ENCODE measurements around the gene KRT2.

DNA sequence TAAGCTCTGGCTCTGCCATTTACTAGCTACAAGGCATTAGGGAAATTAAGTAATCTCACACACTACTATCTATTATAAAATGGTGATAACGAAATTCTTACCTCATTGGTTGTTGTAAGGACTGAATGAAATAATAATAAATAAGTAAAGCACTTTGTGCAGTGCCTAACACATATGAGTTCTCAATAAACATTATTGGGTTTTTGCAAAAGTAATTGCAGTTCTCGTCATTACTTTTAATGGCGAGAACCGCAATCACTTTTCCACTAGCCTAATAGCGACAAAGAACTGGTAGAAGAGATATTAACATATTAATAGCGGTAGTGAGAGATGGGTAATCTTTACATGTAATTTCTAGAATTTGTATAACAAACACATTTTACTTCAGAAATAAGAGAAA is 42.1 kb upstream of the KRT2 start:
- TF ChIP-seq, protein P1, sequence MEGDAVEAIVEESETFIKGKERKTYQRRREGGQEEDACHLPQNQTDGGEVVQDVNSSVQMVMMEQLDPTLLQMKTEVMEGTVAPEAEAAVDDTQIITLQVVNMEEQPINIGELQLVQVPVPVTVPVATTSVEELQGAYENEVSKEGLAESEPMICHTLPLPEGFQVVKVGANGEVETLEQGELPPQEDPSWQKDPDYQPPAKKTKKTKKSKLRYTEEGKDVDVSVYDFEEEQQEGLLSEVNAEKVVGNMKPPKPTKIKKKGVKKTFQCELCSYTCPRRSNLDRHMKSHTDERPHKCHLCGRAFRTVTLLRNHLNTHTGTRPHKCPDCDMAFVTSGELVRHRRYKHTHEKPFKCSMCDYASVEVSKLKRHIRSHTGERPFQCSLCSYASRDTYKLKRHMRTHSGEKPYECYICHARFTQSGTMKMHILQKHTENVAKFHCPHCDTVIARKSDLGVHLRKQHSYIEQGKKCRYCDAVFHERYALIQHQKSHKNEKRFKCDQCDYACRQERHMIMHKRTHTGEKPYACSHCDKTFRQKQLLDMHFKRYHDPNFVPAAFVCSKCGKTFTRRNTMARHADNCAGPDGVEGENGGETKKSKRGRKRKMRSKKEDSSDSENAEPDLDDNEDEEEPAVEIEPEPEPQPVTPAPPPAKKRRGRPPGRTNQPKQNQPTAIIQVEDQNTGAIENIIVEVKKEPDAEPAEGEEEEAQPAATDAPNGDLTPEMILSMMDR (IDR thresholded peaks at IDR 0.05) = no peak
- no peak for TF ChIP-seq POLR2AphosphoS5 (IDR thresholded peaks at IDR 0.05)

Measured in esophagus muscularis mucosa (tissue), 3 donors.